Hepatocyte (in vitro differentiated cells): ENCODE measurements around the gene ALDOB.

Experiments
- EZH2 ChIP-seq: fragments of 200-600 bp; sonication (generic); IDR thresholded peaks from 2 replicates; pipeline ENCODE4 v1.6.1; 2016; ENCODE audit warnings: antibody characterized with exemption, mild to moderate bottlenecking, borderline replicate concordance
- TF ChIP-seq, protein P1 (sequence below): fragments of 200-600 bp; sonication (generic); IDR thresholded peaks from 2 replicates; pipeline ENCODE4 v1.5.1; 2016; ENCODE audit warnings: antibody characterized with exemption, mild to moderate bottlenecking; ENCODE audit not compliant: poor library complexity

DNA sequence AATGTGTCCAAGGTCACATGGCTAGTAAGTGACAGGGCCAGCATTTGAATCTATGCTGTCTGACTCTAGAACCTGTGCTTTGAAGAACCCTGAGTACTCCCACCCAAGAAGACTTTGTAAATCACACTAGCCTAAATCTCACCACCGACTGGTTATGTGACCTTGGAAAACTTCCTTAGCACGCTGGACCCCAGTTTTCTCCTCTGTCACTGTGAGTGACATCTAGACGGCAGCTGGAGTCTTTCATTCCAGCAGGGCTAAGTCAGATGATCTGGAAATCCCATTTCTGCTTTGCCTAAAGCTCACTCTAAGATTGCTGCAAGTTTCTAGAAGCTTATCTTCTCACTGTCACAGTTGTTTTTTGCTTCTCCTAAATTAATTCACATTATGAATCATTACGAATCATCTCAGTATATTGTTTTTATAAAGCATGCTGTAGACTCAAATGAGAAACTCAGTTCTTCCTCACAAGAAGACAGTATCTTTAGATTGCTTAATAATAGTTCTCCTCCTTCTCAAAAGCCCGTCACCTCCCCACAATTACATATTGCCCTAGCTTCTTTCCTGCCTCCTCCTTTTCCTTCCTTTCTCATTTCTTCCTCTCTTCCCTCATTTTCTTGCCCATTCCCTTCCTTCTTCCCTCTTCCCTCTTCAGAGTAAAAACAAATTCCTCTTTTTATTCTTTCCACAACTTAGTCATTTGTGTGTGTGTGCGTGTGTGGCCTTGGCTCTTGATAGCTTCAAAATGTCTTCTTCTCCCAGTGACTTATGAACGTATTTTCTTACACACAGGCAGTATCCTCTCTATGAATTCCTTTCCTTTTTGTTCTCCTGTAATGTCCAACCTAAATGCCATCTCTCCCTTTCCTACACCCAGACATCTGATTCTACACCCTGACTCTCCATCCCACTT, 16.8 kb downstream of the ALDOB start:
- TF ChIP-seq, protein P1, sequence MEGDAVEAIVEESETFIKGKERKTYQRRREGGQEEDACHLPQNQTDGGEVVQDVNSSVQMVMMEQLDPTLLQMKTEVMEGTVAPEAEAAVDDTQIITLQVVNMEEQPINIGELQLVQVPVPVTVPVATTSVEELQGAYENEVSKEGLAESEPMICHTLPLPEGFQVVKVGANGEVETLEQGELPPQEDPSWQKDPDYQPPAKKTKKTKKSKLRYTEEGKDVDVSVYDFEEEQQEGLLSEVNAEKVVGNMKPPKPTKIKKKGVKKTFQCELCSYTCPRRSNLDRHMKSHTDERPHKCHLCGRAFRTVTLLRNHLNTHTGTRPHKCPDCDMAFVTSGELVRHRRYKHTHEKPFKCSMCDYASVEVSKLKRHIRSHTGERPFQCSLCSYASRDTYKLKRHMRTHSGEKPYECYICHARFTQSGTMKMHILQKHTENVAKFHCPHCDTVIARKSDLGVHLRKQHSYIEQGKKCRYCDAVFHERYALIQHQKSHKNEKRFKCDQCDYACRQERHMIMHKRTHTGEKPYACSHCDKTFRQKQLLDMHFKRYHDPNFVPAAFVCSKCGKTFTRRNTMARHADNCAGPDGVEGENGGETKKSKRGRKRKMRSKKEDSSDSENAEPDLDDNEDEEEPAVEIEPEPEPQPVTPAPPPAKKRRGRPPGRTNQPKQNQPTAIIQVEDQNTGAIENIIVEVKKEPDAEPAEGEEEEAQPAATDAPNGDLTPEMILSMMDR, result no peak
- no peak for TF ChIP-seq EZH2
